GM19468 (cell line): Measurements from ENCODE around the gene BGN.

ENCODE experiments used
- ATAC-seq: cut with Tn5 transposase; IDR thresholded peaks from one replicate; pipeline ENCODE4 v1.9.1; 2021; ENCODE audit warnings: mild to moderate bottlenecking, moderate library complexity, moderate number of reproducible peaks; ENCODE audit not compliant: unreplicated experiment; ENCODE audit errors: extremely low read depth

BGN gene

GRCh38 chrX:153522259-153522658, 27.5 kb downstream of the BGN start:
- no peak for ATAC-seq

GRCh38 chrX:153523269-153523668, 28.5 kb downstream of the BGN start:
- ATAC-seq = no peak

- no peak for ATAC-seq
Observed at GRCh38 chrX:153524234-153524633, 29.5 kb downstream of the BGN start.

GRCh38 chrX:153525451-153525850, 30.7 kb downstream of the BGN start:
- no peak for ATAC-seq

GRCh38 chrX:153526042-153526441, 31.3 kb downstream of the BGN start:
- ATAC-seq = no peak

GRCh38 chrX:153526801-153527200, 32.0 kb downstream of the BGN start:
- no peak for ATAC-seq

GRCh38 chrX:153527208-153527607, 32.4 kb downstream of the BGN start:
- ATAC-seq = no peak

- no peak for ATAC-seq
Observed at GRCh38 chrX:153530411-153531129, 35.8 kb downstream of the BGN start.

- no peak for ATAC-seq
Observed at GRCh38 chrX:153533091-153533490, 38.3 kb downstream of the BGN start.

GRCh38 chrX:153537080-153537479, 42.3 kb downstream of the BGN start:
- ATAC-seq = no peak

GRCh38 chrX:153537526-153538295, 42.9 kb downstream of the BGN start:
- no peak for ATAC-seq

- ATAC-seq = no peak
Observed at GRCh38 chrX:153538424-153538823, 43.6 kb downstream of the BGN start.

- no peak for ATAC-seq
Observed at GRCh38 chrX:153539171-153539978, 44.6 kb downstream of the BGN start.

- no peak for ATAC-seq
Observed at GRCh38 chrX:153539979-153540358, 45.2 kb downstream of the BGN start.

- ATAC-seq = no peak
Observed at GRCh38 chrX:153544727-153545126, 49.9 kb downstream of the BGN start.

- ATAC-seq = no peak
Observed at GRCh38 chrX:153546386-153546785, 51.6 kb downstream of the BGN start.

- ATAC-seq = no peak
Observed at GRCh38 chrX:153547195-153547594, 52.4 kb downstream of the BGN start.

GRCh38 chrX:153549231-153549630, 54.5 kb downstream of the BGN start:
- ATAC-seq = no peak

- no peak for ATAC-seq
Observed at GRCh38 chrX:153549807-153550206, 55.0 kb downstream of the BGN start.

GRCh38 chrX:153551135-153551534, 56.4 kb downstream of the BGN start:
- no peak for ATAC-seq
